ENCODE results near the gene NAA25.

DNA sequence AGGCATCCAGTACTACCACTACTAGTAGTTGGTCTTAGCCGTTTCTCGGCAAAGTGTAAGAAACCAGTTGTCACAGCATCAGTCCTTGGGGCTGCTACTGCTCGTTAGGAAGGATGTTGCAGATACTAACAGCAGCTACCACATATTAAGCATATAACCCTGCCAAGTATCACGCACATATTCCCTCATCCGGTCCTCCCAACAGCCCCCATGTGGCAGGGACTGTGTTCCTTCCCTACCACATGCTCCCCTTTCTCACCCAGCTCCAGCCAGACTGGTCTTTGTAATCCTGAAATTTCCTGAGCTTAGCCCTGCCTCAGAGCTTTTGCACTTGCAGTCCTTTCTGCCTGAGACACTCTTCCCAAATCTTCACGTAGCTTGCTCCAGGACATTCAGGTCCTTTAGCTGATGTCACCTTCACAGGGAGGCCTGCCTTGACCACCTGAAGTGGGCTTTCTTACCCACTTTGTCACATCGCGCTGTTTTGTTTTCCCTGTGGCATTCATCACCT lies 87.6 kb downstream of the NAA25 start:
- TF ChIP-seq POLR2AphosphoS5 (IDR thresholded peaks at IDR 0.05; ENCODE audit: low read depth, low read length) (peak; percentile 68; the same call in 1 of the 2 replicates), POLR2A (IDR thresholded peaks at IDR 0.05; ENCODE audit: low read depth, low read length) (0 out of 2 replicates have a peak, but pooled peaks have one; percentile 47), TAF1 (IDR thresholded peaks at IDR 0.05; ENCODE audit: borderline replicate concordance, low read depth, low read length) (no peak)

Data from GM12892 (cell line).